Measurements from ENCODE around the gene LRFN2. TPM values are rescaled to one million over a fixed set of nuclear protein-coding genes. Genes with fewer than 3 reads are reported as not detected.

Gene LRFN2
- total and polyA plus RNA-seq, 2 donors from 2014 or later: not detected

DNA sequence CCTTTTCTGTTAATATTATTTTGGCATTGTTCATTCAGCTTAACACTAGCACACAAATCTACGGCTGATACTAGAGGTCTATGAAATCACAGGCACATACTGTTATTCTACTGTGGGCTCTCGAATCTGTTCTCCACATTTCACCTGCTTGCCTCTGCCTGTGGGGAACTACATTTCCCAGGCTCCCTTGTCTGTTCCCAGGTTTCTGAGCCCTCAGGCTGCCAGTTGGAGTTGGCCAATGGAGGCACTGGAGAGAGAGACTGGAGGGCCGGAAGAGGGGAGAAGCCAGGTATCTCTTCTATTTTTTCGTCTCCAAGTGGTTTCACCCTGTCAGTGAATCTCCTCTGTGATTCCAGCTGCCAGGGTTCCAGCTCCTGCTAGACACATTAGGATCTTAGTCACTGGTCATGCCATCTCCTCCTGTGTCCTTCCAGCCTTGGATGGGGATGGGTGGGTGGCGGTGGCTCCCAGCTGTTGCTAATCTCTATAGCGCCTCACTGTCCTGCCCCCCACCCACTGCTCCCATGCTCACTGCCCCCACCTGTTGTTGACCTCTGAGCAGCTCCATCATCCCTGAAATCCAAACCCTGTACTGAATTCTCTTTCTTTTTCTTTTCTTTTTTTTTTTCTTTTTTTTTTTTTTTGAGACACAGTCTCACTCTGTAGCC lies 188.2 kb downstream of the LRFN2 start:
- H3K4me3 ChIP-seq (ENCODE audit: low read length in 3 of 3): no peak overlapping the region
- no peaks in the 10 kb centered on the region for H3K9me3 ChIP-seq (ENCODE audit: control insufficient read depth in 2 of 3, insufficient read depth in 1 of 3, low read length in 3 of 3)
- DNase-seq (no peak), FAIRE-seq (no peak)
- no peaks in the 10 kb centered on the region for H3K4me1 ChIP-seq (ENCODE audit: control insufficient read depth in 2 of 3, insufficient read depth in 2 of 3, low read depth in 1 of 3, low read length in 3 of 3)
- no peaks in the 10 kb centered on the region for H3K36me3 ChIP-seq (ENCODE audit: control insufficient read depth in 2 of 3, insufficient read depth in 3 of 3, low read length in 3 of 3)
- H3K9ac ChIP-seq (ENCODE audit: low read length in 3 of 3): no peak overlapping the region
- intact Hi-C loops (cut with DNase I): no loop called here
- H3K27me3 ChIP-seq (ENCODE audit: control insufficient read depth, insufficient read depth, low read length): no peaks in the 10 kb centered on the region
- no peak for TF ChIP-seq CTCF (IDR thresholded peaks at IDR 0.05; ENCODE audit: borderline replicate concordance, extremely low read depth, insufficient read depth)
- H3K27ac ChIP-seq (ENCODE audit: low read depth in 2 of 2, low read length in 2 of 2): no peak overlapping the region

- FAIRE-seq (no peak), DNase-seq (no peak)
- Histone ChIP-seq H3K9ac (ENCODE audit: low read length in 3 of 3) (no peak overlapping the region), H3K4me1 (ENCODE audit: control insufficient read depth in 2 of 3, insufficient read depth in 2 of 3, low read depth in 1 of 3, low read length in 3 of 3) (no peaks in the 10 kb centered on the region), H3K27ac (ENCODE audit: low read depth in 2 of 2, low read length in 2 of 2) (no peak overlapping the region), H3K9me3 (ENCODE audit: control insufficient read depth in 2 of 3, insufficient read depth in 1 of 3, low read length in 3 of 3) (no peaks in the 10 kb centered on the region), H3K4me3 (ENCODE audit: low read length in 3 of 3) (peak overlapping the region in 2 of 3 donors; percentile 7 to 22), H3K36me3 (ENCODE audit: control insufficient read depth in 2 of 3, insufficient read depth in 3 of 3, low read length in 3 of 3) (no peaks in the 10 kb centered on the region), H3K27me3 (ENCODE audit: control insufficient read depth, insufficient read depth, low read length) (no peaks in the 10 kb centered on the region)
- intact Hi-C loops (cut with DNase I): no loop called here
- no peak for TF ChIP-seq CTCF (IDR thresholded peaks at IDR 0.05; ENCODE audit: borderline replicate concordance, extremely low read depth, insufficient read depth)
These were observed 189.0 kb downstream of the LRFN2 start for GRCh38 chr6:40398034-40398691.

GRCh38 chr6:40397287-40398033 lies 189.7 kb downstream of the LRFN2 start:
- Histone ChIP-seq H3K9ac (ENCODE audit: low read length in 3 of 3) (no peak overlapping the region), H3K27ac (ENCODE audit: low read depth in 2 of 2, low read length in 2 of 2) (no peak overlapping the region), H3K4me3 (ENCODE audit: low read length in 3 of 3) (no peak overlapping the region), H3K4me1 (ENCODE audit: control insufficient read depth in 2 of 3, insufficient read depth in 2 of 3, low read depth in 1 of 3, low read length in 3 of 3) (no peaks in the 10 kb centered on the region), H3K27me3 (ENCODE audit: control insufficient read depth, insufficient read depth, low read length) (no peaks in the 10 kb centered on the region), H3K36me3 (ENCODE audit: control insufficient read depth in 2 of 3, insufficient read depth in 3 of 3, low read length in 3 of 3) (no peaks in the 10 kb centered on the region), H3K9me3 (ENCODE audit: control insufficient read depth in 2 of 3, insufficient read depth in 1 of 3, low read length in 3 of 3) (no peaks in the 10 kb centered on the region)
- FAIRE-seq (no peak), DNase-seq (no peak)
- TF ChIP-seq CTCF (IDR thresholded peaks at IDR 0.05; ENCODE audit: borderline replicate concordance, extremely low read depth, insufficient read depth): no peak
- intact Hi-C loops (cut with DNase I): no loop called here

Measured in kidney (tissue), 14 donors.